KOPT-K1 (cell line): ENCODE measurements around the gene CDRT15L2.
"Not testable (repeated sequence)": the region's sequence is repeated elsewhere in the genome, so short reads cannot be mapped to it uniquely, and the experiment has no call there.

Experiments
- H3K27ac ChIP-seq: fragments of 200-600 bp; sonication (generic); 2 replicates; pipeline ENCODE4 v1.5.1; 2016; ENCODE audit warnings: antibody characterized with exemption, mild to moderate bottlenecking, low read depth, low read length; ENCODE audit not compliant: poor library complexity, severe bottlenecking
- H3K36me3 ChIP-seq: fragments of 200-600 bp; sonication (generic); 2 replicates; pipeline ENCODE4 v1.5.1; 2017; ENCODE audit warnings: antibody characterized with exemption, mild to moderate bottlenecking, low read length, moderate library complexity; ENCODE audit not compliant: insufficient read depth
- H3K9me3 ChIP-seq: fragments of 200-600 bp; sonication (generic); 2 replicates; pipeline ENCODE4 v1.5.1; 2017; ENCODE audit warnings: antibody characterized with exemption, low read length, mild to moderate bottlenecking; ENCODE audit not compliant: insufficient read depth, poor library complexity, severe bottlenecking

Gene CDRT15L2

DNA sequence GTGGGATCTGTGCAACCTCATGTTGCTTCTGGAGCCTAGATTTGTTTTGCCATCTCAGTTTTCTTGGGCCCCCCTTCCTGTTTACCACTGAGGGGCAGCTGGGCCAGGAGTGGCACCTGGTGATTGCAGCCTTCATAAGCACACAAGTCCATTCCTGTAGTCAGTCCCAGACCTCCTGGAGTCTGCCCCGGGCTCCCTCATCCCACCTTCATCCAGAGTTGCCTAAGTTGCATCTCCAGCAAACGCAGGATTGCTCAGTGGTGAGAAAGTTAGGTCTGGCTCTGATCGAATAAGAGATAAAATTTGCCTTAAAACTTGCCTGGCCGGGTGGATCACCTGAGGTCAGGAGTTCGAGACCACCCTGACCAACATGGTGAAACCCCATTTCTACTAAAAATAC is 14.3 kb upstream of the CDRT15L2 start:
- not testable (repeated sequence) for H3K36me3 ChIP-seq, H3K9me3 ChIP-seq, H3K27ac ChIP-seq

DNA sequence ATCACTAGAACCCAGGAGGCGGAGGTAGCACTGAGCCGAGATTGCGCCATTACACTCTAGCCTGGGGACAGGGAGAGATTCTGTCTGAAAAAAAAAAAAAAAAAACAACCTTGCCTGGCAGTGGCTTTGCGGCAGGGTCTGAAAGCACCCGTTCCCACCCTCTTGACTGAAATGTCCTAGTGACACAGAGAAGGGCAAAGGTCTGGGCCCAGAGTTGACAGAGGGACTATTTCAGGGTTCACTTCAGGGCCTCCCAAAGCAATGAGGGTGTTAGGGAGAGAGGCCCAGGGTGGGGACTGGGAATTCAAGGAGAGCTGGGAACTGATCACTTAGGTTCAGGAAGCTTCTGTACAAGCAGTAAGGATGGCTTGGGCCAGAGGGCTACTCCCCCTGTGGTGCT is 13.8 kb upstream of the CDRT15L2 start:
- Histone ChIP-seq H3K9me3 (no peaks in the 10 kb centered on the region), H3K27ac (no peak overlapping the region), H3K36me3 (no peaks in the 10 kb centered on the region)

DNA sequence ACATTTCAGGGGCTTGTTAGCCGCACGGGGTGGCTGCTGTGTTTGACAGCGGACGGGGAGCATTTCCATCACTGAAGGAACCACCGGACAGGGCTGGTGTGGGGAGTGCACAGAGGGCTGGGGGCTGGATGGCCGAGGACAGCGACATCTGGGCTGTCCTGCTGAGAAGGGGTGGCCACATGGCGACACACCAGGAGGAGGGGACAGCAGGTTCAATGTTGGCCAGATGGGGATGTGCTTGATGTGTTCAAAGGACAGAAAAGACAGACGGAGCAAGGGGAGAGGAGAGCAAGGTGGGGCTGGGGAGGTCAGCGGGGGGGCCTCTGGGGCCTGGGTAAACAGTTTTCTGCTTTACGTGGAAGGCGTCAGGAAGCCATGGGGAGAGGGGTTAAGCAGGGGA is 12.8 kb upstream of the CDRT15L2 start:
- not testable (repeated sequence) for H3K36me3 ChIP-seq, H3K9me3 ChIP-seq, H3K27ac ChIP-seq

DNA sequence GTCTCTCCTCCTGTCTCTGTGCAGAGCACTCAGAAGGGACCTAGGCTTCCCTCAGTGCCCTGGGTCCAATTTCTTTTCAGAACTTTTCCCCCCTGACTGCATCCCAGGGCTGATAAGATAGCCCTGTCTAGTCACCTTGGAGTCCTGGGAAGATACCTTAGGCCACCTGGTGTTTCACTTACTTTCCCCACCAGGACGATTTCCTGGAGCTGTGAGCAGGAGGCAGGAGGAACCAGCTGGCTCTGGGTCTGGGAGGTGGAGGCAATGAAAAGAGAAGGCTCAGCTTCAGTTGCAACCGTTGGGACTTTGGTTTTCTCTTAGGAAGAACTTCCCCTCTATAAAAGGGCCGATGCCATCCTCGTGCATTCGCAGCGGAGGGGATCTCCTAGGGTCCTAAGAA is 12.1 kb upstream of the CDRT15L2 start:
- not testable (repeated sequence) for H3K27ac ChIP-seq, H3K36me3 ChIP-seq, H3K9me3 ChIP-seq

DNA sequence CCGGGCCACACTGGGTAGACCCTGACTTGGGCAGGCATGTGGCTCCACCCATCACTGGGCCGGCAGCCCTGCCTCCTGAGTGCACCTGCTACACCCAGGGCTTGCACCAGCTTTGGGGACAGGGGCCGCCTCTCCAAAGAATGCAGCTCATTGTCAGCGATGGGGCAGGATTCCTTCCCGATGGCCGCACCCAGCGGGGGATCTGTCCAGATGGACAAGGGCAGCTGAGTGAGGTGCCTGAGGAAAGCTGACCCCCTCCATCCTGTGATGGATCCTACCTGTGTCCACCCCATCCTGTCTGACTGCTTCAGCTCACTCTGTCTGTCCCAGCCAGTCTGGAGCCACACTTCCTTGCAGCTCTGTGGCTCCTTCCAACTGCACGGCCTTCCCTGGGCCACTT is 10.9 kb upstream of the CDRT15L2 start:
- H3K9me3 ChIP-seq, H3K36me3 ChIP-seq, H3K27ac ChIP-seq: not testable (repeated sequence)

DNA sequence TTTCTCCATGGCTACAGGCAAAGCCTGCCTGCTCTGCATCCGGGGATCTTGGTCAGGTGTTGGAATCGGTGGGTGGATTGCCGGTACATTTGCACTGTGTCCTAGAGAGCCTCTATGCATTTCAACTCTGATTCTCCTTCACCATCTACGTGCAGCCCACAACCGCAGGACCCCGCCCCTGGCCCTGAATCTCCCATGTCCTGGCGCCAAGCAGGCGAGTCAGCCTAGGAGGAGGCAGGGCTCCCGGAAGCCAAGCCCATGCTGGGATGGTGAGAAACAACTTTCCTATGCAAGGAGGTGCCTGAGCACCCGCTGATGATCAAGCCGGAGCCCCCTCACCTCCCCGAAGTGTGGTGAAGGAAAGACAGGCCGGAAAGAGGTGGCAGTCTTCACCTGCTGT is 7.9 kb upstream of the CDRT15L2 start:
- H3K9me3 ChIP-seq, result not testable (repeated sequence)

DNA sequence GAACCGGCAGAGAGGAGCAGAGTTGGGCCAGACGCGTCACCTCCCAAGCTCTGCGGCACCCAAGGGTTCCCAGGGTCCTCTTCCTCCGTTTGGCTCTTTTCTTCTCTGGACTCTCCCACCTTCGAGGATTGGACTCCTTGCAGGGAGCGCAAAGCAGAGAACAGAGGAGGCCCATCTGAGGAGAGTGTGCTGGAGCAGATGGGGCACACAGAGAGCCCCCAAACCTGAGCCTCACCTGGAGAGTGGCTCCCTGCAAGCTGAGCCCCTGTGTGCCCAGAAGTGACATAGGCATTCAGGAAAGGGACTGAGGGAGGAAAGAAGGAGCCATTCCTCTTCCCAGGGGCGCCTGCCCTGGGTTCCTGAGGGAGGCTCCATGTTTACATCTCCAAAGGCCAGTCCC is 6.3 kb upstream of the CDRT15L2 start:
- H3K27ac ChIP-seq, H3K36me3 ChIP-seq, H3K9me3 ChIP-seq: not testable (repeated sequence)

More for the DNA sequence above, 7.9 kb upstream of the CDRT15L2 start:
- H3K36me3 ChIP-seq, H3K27ac ChIP-seq: not testable (repeated sequence)

DNA sequence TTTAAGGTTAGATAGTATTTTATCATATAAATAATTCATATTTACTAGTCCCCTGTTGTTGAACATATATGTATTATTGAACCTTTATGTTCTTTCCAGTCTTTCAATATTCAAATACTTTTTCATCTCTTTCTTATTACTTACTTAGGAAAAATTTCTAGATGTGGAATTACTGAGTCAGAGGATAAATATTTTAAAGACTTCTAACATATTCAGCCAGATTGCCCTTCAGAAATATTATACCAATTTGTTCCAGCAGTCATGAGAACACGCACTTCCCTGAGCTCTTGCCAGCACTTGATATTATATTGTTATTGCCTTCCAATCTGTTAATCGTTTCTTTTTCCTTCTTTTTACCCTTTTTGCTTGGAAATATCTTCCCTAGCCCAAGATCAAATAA is 4.5 kb upstream of the CDRT15L2 start:
- H3K36me3 ChIP-seq, H3K9me3 ChIP-seq, H3K27ac ChIP-seq: not testable (repeated sequence)

DNA sequence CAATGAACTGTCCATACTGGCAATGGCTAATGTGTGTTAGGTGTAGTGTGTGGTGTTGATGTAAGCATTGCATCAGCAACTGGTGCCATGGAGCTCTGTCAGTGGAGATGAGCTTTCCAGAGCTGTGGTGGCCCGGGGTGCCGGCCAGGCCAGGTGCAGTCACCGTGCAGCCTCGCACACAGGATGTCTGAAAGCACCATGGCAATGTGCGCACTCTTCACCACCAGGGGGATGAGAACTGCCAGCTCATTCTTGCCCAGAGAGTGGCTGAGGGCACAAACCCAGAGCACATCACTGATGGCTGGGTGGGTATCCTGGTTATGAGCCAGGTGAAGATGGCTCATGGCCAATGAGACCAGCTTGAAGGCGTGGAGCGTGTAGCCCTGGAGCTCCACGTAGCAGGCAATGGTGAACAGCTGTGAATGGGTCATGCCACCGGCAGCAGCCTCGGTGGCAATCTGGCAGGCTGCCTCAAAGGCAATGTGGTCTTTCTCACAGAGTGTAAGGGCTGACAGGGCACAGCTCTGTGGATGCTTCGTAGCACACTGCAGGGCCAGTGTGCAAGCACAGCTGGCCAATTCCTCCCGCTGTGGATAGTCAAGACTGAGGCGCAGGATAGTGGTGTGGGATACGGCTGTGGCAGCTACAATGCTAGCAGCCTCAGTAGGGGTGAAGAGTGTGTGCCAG is 4.5 kb downstream of the CDRT15L2 start:
- H3K36me3 ChIP-seq, H3K9me3 ChIP-seq, H3K27ac ChIP-seq: not testable (repeated sequence)

DNA sequence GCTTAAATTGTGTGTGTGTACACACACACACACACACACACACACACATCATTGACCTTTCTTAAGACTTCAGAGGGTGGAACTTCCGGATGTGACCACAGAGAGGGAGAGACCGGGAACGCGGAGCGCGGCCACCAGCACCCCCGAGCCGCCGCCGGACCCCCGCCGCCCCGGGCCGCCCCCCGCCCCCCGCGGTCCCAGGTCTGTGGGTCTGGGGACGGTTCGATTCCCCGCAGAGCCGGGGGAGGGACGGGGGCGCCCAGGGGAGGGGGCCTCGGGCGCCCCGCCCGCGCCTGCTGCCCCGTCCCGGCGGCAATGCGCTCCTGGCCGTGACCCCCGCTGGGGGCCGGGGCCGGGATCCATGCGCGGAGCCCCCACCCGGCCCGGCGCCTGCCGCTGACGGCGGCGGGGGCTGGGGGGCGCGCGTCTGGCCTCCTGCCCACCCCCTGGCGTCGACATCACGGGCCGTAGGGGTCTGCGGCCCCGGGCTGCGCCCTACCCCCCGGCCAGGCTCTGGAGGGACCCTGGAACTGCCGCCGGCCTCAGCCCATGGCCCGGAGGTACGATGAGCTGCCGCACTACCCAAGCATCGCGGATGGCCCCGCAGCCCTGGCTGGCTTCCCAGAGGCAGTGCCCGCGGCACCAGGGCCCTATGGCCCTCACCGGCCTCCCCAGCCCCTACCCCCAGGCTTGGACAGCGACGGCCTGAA is 9.4 kb downstream of the CDRT15L2 start:
- H3K27ac ChIP-seq, H3K36me3 ChIP-seq: not testable (repeated sequence)

DNA sequence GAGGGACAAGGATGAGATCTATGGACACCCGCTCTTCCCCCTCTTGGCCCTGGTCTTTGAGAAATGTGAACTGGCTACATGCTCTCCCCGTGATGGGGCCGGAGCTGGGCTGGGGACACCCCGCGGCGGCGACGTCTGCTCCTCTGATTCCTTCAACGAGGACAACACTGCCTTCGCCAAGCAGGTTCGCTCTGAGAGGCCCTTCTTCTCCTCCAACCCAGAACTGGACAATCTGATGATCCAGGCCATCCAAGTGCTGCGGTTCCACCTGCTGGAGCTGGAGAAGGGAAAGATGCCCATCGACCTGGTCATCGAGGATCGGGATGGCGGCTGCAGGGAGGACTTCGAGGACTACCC is 9.9 kb downstream of the CDRT15L2 start:
- not testable (repeated sequence) for H3K9me3 ChIP-seq, H3K27ac ChIP-seq, H3K36me3 ChIP-seq

More for the DNA sequence above, 9.4 kb downstream of the CDRT15L2 start:
- H3K9me3 ChIP-seq, result not testable (repeated sequence)

DNA sequence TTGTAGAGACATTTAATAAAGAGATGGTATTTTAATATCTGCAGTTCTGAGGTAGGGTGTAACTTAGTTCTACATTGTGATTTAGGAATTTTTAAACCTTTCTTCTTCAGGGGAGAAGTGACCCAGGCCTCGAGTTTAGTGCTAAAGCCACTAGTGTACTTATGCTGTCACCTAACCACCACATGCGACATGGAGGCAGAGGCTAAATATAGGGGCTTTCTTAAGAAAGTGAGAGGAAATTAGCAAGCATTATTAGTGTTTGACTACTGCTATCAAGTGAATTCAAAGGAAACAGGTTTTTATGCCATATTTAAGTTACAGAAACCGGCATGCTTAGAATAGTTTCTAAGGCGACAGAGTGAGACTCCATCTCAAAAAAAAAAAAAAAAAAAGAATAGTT is 11.5 kb downstream of the CDRT15L2 start:
- H3K27ac ChIP-seq, H3K36me3 ChIP-seq, H3K9me3 ChIP-seq: not testable (repeated sequence)

DNA sequence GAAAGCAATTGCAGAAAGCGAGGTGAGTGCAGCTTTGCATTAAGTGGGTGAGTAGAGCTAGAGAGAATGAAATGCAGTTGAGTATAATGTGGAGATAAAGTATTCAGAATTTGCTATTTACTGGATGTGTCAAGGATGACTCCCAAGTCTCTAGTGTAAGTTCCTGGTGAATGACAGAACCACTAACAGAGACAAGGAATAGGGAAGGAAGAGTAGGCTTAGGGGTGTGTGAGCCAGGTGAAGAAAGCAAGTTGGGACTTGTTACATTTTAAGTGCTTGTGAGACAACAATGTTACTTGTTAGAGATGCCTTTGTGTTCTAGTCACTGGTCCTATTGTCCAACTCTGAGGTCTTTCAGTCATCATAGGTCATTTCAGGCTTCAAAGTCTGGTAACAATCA is 26.0 kb downstream of the CDRT15L2 start:
- not testable (repeated sequence) for H3K36me3 ChIP-seq, H3K27ac ChIP-seq, H3K9me3 ChIP-seq

DNA sequence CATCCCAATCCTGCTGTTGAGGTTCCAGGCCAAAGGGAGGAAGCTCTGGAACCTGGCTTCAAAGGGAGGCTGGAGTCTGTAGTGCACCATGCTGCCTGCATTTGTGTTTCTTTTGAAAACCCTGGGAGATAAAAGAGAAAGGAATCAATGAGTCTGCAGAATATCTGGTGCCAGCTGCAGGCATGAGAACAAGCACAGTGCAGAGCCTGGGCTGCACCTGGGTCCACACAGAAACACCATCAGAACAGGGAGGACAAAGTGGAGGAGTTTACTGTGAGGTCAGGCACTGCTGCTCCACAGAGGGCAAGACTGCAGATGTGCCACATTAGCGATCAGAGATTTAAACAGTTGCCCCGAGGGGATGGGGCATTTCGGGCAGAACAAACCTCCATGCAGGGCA is 30.0 kb downstream of the CDRT15L2 start:
- H3K27ac ChIP-seq, H3K9me3 ChIP-seq, H3K36me3 ChIP-seq: not testable (repeated sequence)

DNA sequence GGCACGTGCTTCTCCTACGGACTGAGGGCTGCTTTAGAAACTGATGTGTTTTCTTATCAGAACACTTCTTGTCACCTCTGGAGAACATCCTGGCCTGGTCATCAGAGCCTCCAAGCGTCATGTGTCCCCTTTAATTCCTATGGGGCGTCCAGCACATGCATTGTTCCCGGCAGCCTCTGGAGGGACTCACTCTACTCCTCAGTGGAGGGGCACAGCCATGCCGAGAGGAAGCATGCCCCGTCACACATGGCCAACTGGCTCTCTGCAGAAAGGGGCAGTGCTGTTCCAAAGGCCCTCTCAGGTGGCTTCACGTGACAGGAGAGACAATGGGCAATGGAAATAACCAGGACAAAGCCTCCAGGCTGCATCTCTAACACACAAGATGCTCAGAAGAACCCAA is 31.8 kb downstream of the CDRT15L2 start:
- Histone ChIP-seq H3K36me3 (no peaks in the 10 kb centered on the region), H3K27ac (no peak overlapping the region), H3K9me3 (no peaks in the 10 kb centered on the region)

DNA sequence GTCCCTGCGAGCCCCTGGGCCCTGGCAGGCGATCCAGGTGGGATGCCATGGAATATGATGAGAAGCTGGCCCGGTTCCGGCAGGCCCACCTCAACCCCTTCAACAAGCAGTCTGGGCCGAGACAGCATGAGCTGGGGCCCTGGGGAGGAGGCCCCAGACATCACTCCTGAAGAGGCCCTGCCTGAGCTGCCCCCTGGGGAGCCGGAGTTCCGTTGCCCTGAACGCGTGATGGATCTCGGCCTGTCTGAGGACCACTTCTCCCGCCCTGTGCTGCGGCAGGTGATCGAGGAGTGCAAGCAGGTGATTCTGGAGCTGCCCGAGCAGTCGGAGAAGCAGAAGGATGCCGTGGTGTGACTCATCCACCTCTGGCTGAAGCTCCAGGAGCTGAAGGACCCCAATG is 33.1 kb downstream of the CDRT15L2 start:
- H3K27ac ChIP-seq, result no peak overlapping the region
- no peaks in the 10 kb centered on the region for H3K9me3 ChIP-seq

More for the DNA sequence above, 33.1 kb downstream of the CDRT15L2 start:
- H3K36me3 ChIP-seq, result no peaks in the 10 kb centered on the region
